ENCODE results near the gene SNU13.
"Not testable (repeated sequence)": the region's sequence is repeated elsewhere in the genome, so short reads cannot be mapped to it uniquely, and the experiment has no call there.

- TF ChIP-seq, protein P1, sequence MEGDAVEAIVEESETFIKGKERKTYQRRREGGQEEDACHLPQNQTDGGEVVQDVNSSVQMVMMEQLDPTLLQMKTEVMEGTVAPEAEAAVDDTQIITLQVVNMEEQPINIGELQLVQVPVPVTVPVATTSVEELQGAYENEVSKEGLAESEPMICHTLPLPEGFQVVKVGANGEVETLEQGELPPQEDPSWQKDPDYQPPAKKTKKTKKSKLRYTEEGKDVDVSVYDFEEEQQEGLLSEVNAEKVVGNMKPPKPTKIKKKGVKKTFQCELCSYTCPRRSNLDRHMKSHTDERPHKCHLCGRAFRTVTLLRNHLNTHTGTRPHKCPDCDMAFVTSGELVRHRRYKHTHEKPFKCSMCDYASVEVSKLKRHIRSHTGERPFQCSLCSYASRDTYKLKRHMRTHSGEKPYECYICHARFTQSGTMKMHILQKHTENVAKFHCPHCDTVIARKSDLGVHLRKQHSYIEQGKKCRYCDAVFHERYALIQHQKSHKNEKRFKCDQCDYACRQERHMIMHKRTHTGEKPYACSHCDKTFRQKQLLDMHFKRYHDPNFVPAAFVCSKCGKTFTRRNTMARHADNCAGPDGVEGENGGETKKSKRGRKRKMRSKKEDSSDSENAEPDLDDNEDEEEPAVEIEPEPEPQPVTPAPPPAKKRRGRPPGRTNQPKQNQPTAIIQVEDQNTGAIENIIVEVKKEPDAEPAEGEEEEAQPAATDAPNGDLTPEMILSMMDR (IDR thresholded peaks at IDR 0.05; ENCODE audit: poor library complexity): not testable (repeated sequence)
- not testable (repeated sequence) for TF ChIP-seq EZH2 (IDR thresholded peaks at IDR 0.05; ENCODE audit: borderline replicate concordance)
These were observed 51.0 kb downstream of the SNU13 start for GRCh38 chr22:41637623-41638022.
